ENCODE data around the gene SLC25A43. TPM values are rescaled to one million over a fixed set of nuclear protein-coding genes. Genes with fewer than 3 reads are reported as not detected.
A peak's percentile ranks its signal among the peaks of the same experiment; 100 is the strongest.
"Not testable (repeated sequence)": the region's sequence is repeated elsewhere in the genome, so short reads cannot be mapped to it uniquely, and the experiment has no call there.

The SLC25A43 gene
- 10 to 100 TPM in 2 of 3 donors, 1 to 10 TPM in 1; 4.3 to 20.4 (median 12.8) TPM for polyA plus RNA-seq

DNA sequence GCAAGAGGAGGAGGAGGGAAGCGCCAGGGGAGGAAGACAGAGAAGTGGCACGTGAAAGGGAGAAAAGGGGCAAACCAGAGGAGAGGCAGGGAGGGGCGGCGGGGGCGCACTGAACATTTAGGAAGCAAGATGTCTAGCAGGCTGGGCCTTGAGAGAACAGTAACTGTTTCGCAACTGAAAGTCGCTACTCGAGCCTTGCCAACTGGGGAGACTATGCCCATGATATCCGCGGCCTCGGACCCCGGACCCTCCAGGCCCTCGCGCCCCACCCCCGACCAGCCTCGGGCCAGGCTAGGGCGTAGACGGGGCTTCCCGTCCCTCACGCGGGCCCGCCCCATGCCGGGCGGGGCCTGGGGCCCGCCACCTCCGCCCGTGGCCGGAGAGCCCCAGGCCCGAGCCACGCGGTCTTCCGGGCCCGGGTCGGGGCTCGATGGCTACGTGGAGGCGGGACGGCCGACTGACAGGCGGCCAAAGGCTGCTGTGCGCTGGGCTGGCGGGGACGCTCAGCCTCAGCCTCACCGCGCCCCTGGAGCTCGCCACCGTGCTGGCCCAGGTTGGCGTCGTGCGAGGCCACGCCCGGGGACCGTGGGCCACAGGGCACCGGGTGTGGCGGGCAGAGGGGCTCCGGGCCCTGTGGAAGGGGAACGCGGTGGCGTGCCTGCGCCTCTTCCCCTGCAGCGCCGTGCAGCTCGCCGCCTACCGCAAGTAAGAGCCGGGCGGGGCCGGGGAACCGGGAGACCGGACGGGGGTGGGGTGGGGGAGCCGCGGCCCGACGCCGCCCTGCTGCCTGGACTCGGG lies at the start of gene SLC25A43:
SLC25A43 (plus strand) TSS at position 363 of the 798 bp plus-strand sequence; CDS start at position 431, 68 bp downstream.
- 0 to 21% (median 0%) methylated on average over 2 to 72 of the region's 77 CpGs for WGBS, 3 donors
- H3K27ac ChIP-seq (ENCODE audit: low read depth, low read length): peak within 1 kb of the TSS; percentile 6

- 61 to 77% (median 75%) methylated on average over 4 of the region's 4 CpGs for WGBS, 3 donors
- H3K27ac ChIP-seq (ENCODE audit: low read depth, low read length): no peak overlapping the region
These were observed 39.3 kb upstream of the SLC25A43 start for GRCh38 chrX:119359618-119360382.

GRCh38 chrX:119361451-119361850 lies 37.7 kb upstream of the SLC25A43 start:
- H3K27ac ChIP-seq (ENCODE audit: low read depth, low read length): not testable (repeated sequence)
- 96 to 100% (median 99%) methylated on average over 1 to 21 of the region's 27 CpGs for WGBS, 3 donors

DNA sequence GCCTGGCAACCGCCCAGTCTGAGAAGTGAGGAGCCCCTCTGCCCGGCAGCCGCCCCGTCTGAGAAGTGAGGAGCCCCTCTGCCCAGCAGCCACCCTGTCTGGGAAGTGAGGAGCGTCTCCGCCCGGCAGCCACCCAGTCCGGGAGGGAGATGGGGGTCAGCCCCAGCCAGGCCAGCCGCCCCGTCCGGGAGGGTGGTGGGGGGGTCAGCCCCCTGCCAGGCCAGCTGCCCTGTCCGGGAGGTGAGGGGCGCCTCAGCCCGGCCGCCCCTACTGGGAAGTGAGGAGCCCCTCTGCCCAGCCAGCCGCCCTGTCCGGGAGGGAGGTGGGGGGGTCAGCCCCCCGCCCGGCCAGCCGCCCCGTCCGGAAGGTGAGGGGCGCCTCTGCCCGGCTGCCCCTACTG lies 37.1 kb upstream of the SLC25A43 start:
- H3K27ac ChIP-seq (ENCODE audit: low read depth, low read length): not testable (repeated sequence)
- 70 to 98% (median 98%) methylated on average over 2 to 19 of the region's 24 CpGs for WGBS, 3 donors

DNA sequence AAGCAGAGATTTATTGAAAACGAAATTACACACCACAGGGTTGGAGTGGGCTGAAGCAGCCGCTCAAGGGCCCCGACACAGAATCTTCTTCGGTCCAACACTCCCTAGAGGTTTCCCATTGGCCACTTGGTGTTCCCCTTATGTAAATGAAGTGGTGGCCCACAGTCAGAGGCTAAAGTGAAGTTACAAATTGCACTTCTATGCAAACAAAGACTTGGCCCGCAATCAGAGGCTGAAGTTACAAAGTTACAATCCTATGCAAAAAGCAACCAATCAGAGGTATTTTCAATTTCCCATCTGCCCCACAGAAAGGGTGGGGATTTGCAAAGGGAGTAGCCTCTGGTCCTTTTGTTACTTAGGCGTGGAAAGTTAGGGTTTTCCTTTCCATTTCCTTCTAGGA lies 35.7 kb upstream of the SLC25A43 start:
- WGBS, 3 donors: 74 to 90% (median 82%) methylated on average over 5 to 6 of the region's 6 CpGs
- H3K27ac ChIP-seq (ENCODE audit: low read depth, low read length): no peak overlapping the region

- WGBS, 3 donors: 54 to 69% (median 57%) methylated on average over 2 of the region's 2 CpGs
- not testable (repeated sequence) for H3K27ac ChIP-seq (ENCODE audit: low read depth, low read length)
These were observed 27.3 kb upstream of the SLC25A43 start for GRCh38 chrX:119371861-119372260.

GRCh38 chrX:119374736-119375135 lies 24.4 kb upstream of the SLC25A43 start:
- H3K27ac ChIP-seq (ENCODE audit: low read depth, low read length): no peak overlapping the region
- 48 to 72% (median 70%) methylated on average over 2 of the region's 2 CpGs for WGBS, 3 donors

GRCh38 chrX:119375561-119375960 lies 23.6 kb upstream of the SLC25A43 start:
- 57 to 80% (median 73%) methylated on average over 3 of the region's 3 CpGs for WGBS, 3 donors
- no peak overlapping the region for H3K27ac ChIP-seq (ENCODE audit: low read depth, low read length)

DNA sequence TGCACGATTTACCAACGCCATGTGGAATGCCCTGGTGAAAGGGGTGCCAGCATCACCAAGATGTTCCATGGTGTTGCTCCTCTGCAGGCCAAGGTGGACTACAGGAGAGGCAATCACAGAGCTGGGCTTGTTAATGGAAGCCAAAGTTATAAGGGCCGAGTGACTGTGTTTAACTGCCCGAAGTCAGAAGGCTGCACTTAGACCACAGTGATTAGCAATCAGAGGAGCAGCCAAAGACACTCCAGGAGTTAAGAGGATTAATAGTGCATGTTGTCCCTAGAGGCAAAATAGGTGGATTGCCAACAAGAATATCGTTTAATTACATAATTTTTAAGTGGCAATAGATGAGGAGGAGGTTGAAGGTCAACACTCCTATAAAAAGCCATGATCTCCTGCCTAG lies 22.8 kb upstream of the SLC25A43 start:
- H3K27ac ChIP-seq (ENCODE audit: low read depth, low read length): no peak overlapping the region
- 67 to 85% (median 81%) methylated on average over 5 of the region's 5 CpGs for WGBS, 3 donors

- WGBS, 3 donors: 44 to 70% (median 52%) methylated on average over 1 of the region's 1 CpG
- no peak overlapping the region for H3K27ac ChIP-seq (ENCODE audit: low read depth, low read length)
These were observed 17.7 kb upstream of the SLC25A43 start for GRCh38 chrX:119381349-119381944.

GRCh38 chrX:119382606-119383005 lies 16.5 kb upstream of the SLC25A43 start:
- H3K27ac ChIP-seq (ENCODE audit: low read depth, low read length): no peak overlapping the region

DNA sequence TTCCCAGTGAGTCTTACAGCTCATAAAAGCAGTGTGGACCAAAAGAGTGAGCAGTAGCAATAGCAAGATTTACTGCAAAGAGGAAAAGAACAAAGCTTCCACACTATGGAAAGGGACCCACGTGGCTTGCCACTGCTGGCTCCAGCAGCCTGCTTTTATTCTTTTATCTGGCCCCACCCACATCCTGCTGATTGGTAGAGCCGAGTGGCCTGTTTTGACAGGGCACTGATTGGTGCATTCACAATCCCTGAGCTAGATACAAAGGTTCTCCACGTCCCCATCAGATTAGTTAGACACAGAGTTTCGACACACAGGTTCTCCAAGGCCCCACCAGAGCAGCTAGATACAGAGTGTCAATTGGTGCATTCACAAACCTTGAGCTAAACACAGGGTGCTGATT lies 12.5 kb upstream of the SLC25A43 start:
- not testable (repeated sequence) for H3K27ac ChIP-seq (ENCODE audit: low read depth, low read length)
- WGBS, 3 donors: 63 to 85% (median 83%) methylated on average over 1 to 4 of the region's 4 CpGs

GRCh38 chrX:119387426-119387825 lies 11.7 kb upstream of the SLC25A43 start:
- H3K27ac ChIP-seq (ENCODE audit: low read depth, low read length): not testable (repeated sequence)
- WGBS, 3 donors: 86 to 95% (median 93%) methylated on average over 9 to 19 of the region's 20 CpGs

DNA sequence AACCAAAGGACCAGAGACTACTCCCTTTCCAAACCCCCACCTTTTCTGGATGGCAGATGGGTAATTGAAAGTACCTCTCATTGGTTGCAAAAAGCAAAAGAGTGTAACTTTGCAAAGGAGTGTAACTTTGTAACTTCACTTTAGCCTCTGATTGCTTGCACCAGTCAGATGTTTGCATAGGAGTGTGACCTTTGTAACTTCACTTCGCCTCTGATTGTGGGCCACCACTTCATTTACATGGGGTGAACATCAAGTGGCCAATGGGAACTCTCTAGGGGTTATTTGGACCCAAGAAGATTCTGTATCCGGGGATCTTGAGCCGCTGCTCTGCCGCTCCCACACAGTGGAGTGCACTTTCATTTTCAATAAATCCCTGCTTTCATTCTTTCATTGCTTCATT lies 9.9 kb upstream of the SLC25A43 start:
- H3K27ac ChIP-seq (ENCODE audit: low read depth, low read length): no peak overlapping the region
- WGBS, 3 donors: 39 to 76% (median 52%) methylated on average over 4 of the region's 4 CpGs

GRCh38 chrX:119389871-119390501 lies 9.2 kb upstream of the SLC25A43 start:
- H3K27ac ChIP-seq (ENCODE audit: low read depth, low read length): no peak overlapping the region
- WGBS, 3 donors: 44 to 66% (median 54%) methylated on average over 7 of the region's 7 CpGs

DNA sequence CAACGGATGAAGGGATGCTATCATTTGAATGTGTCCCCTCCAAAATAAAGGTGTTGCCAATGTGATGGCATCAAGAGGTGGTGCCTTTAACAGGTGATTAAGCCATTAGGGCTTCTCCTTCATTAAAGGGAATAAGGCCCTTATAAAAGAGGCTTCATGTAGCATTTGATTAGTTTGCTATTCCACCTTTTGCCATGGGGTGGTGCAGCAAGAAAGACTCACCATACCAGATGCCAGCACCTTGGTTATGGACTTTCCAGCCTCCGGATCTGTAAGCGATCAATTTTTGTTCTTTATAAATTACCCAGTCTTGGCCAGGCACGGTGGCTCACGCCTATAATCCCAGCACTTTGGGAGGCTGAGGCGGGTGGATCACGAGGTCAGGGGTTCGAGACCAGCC lies 7.9 kb upstream of the SLC25A43 start:
- WGBS, 3 donors: 37 to 71% (median 66%) methylated on average over 6 to 7 of the region's 8 CpGs
- no peak overlapping the region for H3K27ac ChIP-seq (ENCODE audit: low read depth, low read length)

DNA sequence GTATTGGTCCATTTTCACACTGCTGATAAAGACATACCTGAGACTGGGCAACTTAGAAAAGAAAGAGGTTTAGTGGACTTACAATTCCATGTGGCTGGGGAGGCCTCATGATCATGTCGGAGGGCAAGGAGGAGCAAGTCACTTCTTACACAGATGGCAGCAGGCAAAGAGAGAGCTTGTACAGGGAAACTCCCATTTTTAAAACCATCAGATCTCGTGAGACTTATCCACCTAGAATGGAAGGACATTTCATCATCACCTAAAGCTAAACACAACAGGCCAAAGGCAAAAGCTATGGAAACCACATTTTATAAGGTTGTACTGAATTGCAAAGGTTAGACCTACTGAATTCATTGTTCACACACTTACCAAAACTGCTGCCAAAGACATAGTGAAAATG lies 6.0 kb upstream of the SLC25A43 start:
- H3K27ac ChIP-seq (ENCODE audit: low read depth, low read length): no peak overlapping the region
- 80 to 89% (median 88%) methylated on average over 2 of the region's 2 CpGs for WGBS, 3 donors

GRCh38 chrX:119398587-119398973 lies 556 bp upstream of the SLC25A43 start:
- WGBS, 3 donors: 2 to 16% (median 8%) methylated on average over 3 of the region's 3 CpGs

GRCh38 chrX:119399772-119400101 lies 601 bp downstream of the SLC25A43 start:
- no peak overlapping the region for H3K27ac ChIP-seq (ENCODE audit: low read depth, low read length)
- WGBS, 3 donors: 7 to 21% (median 19%) methylated on average over 7 to 12 of the region's 12 CpGs

More at GRCh38 chrX:119398587-119398973, 556 bp upstream of the SLC25A43 start:
- no peak overlapping the region for H3K27ac ChIP-seq (ENCODE audit: low read depth, low read length)
